Trophoblast cell (in vitro differentiated cells and primary cell): ENCODE results near the gene ROR1.

Source experiments
- DNase-seq, 2 donors: peaks; one replicate each; pipeline ENCODE4 v3.0.0-alpha.2; 2016
- H2AFZ ChIP-seq: 2 replicates; pipeline ENCODE4 v1.6.1; 2013; ENCODE audit warnings: low read length, moderate library complexity, mild to moderate bottlenecking; ENCODE audit not compliant: insufficient read depth, poor library complexity
- H2AK5ac ChIP-seq: 2 replicates; pipeline ENCODE4 v1.6.1; 2013; ENCODE audit warnings: mild to moderate bottlenecking, low read length
- H2BK120ac ChIP-seq: 2 replicates; pipeline ENCODE4 v1.6.1; 2013; ENCODE audit warnings: low read length, mild to moderate bottlenecking, moderate library complexity; ENCODE audit not compliant: insufficient read depth, poor library complexity
- H2BK12ac ChIP-seq: 2 replicates; pipeline ENCODE4 v1.6.1; 2013; ENCODE audit warnings: mild to moderate bottlenecking, low read length, moderate library complexity
- H2BK5ac ChIP-seq: 2 replicates; pipeline ENCODE4 v1.6.1; 2013; ENCODE audit warnings: low read length, low read depth, moderate library complexity, mild to moderate bottlenecking; ENCODE audit not compliant: poor library complexity
- H3K14ac ChIP-seq: 2 replicates; pipeline ENCODE4 v1.6.1; 2013; ENCODE audit warnings: mild to moderate bottlenecking, low read length
- H3K18ac ChIP-seq: 2 replicates; pipeline ENCODE4 v1.6.1; 2013; ENCODE audit warnings: mild to moderate bottlenecking, low read length
- H3K23ac ChIP-seq: 2 replicates; pipeline ENCODE4 v1.6.1; 2013; ENCODE audit warnings: low read length
- H3K27ac ChIP-seq: 2 replicates; pipeline ENCODE4 v1.5.1; 2013; ENCODE audit warnings: low read depth, mild to moderate bottlenecking, inconsistent platforms, low read length, moderate library complexity
- H3K27me3 ChIP-seq: 2 replicates; pipeline ENCODE4 v1.6.1; 2013; ENCODE audit warnings: inconsistent platforms, mild to moderate bottlenecking, low read length, moderate library complexity; ENCODE audit not compliant: insufficient read depth
- H3K36me3 ChIP-seq, 2 experiments: 1 replicate in 1 of 2; 2 replicates in 1 of 2; pipeline ENCODE4 v1.6.1; 2013; ENCODE audit warnings: low read length in 2 of 2, mild to moderate bottlenecking in 2 of 2, moderate library complexity in 1 of 2; ENCODE audit not compliant: insufficient read depth in 2 of 2, control insufficient read depth in 1 of 2
- H3K4ac ChIP-seq: 2 replicates; pipeline ENCODE4 v1.6.1; 2013; ENCODE audit warnings: low read depth, mild to moderate bottlenecking, low read length, moderate library complexity
- H3K4me1 ChIP-seq, 2 experiments: 1 replicate in 1 of 2; 2 replicates in 1 of 2; pipeline ENCODE4 v1.6.1; 2013; ENCODE audit warnings: low read length in 2 of 2, mild to moderate bottlenecking in 2 of 2, moderate library complexity in 1 of 2; ENCODE audit not compliant: insufficient read depth in 2 of 2, control insufficient read depth in 1 of 2
- H3K4me2 ChIP-seq: 2 replicates; pipeline ENCODE4 v1.6.1; 2013; ENCODE audit warnings: inconsistent platforms, mild to moderate bottlenecking, low read length, moderate library complexity
- H3K4me3 ChIP-seq: 2 replicates; pipeline ENCODE4 v1.5.1; 2013; ENCODE audit warnings: mild to moderate bottlenecking, low read depth, low read length, inconsistent platforms
- H3K79me1 ChIP-seq: one replicate; pipeline ENCODE4 v1.6.1; 2013; ENCODE audit warnings: low read length
- H3K79me2 ChIP-seq: 2 replicates; pipeline ENCODE4 v1.6.1; 2013; ENCODE audit warnings: low read length, mild to moderate bottlenecking; ENCODE audit not compliant: control insufficient read depth, insufficient read depth, poor library complexity
- H3K9ac ChIP-seq: 2 replicates; pipeline ENCODE4 v1.6.1; 2013; ENCODE audit warnings: mild to moderate bottlenecking, low read length
- H3K9me3 ChIP-seq: 2 replicates; pipeline ENCODE4 v1.6.1; 2013; ENCODE audit warnings: low read depth, mild to moderate bottlenecking, control low read depth, inconsistent platforms, low read length; ENCODE audit not compliant: insufficient read depth
- H4K12ac ChIP-seq: 2 replicates; pipeline ENCODE4 v1.6.1; 2013; ENCODE audit warnings: low read depth, mild to moderate bottlenecking, low read length, moderate library complexity
- H4K8ac ChIP-seq: 2 replicates; pipeline ENCODE4 v1.6.1; 2013; ENCODE audit warnings: low read depth, mild to moderate bottlenecking, low read length, moderate library complexity
- H4K91ac ChIP-seq: one replicate; pipeline ENCODE4 v1.6.1; 2013; ENCODE audit warnings: low read depth, mild to moderate bottlenecking, low read length, moderate library complexity
- WGBS: extraction: QIAGEN DNeasy Blood & Tissue Kit; methylation state at CpG from one replicate; pipeline ENCODE4 v1.1.7; 2013; ENCODE audit warnings: missing lambda C conversion rate; ENCODE audit not compliant: insufficient read length, insufficient coverage; ENCODE audit errors: extremely low coverage; 5-methylcytosine and 5-hydroxymethylcytosine counted together

Gene ROR1

DNA sequence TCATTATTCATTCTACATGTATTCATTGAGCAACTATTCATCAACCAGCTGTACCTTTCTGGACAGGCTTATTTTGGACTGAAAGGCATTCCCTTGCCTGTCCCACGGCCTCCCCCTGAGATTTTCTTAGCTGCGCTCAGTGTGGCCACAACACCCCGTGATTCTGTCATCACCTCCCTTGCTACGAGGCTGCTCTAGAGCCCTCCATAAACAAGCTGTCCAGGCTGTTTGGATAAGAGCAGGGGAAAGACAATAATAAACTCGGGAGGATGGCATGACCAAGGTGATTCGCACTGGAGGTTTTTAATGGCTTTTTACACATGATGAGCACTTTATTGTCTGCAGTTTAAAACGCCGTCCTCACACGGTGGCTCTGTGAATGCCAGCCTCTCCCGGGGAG lies 139.7 kb downstream of the ROR1 start:
- Histone ChIP-seq H4K91ac (peak overlapping the region; percentile 42), H3K79me1 (peaks cover 14% of the 10 kb centered on the region), H3K9ac (no peak overlapping the region), H3K14ac (no peak overlapping the region), H3K36me3 (no peaks in the 10 kb centered on the region), H4K8ac (no peak overlapping the region), H2AFZ (no peak overlapping the region), H3K23ac (no peak overlapping the region), H3K27me3 (no peaks in the 10 kb centered on the region), H3K9me3 (no peaks in the 10 kb centered on the region), H3K18ac (peak overlapping the region; percentile 67), H4K12ac (no peak overlapping the region), H3K4me1 (peaks cover 16 to 18% of the 10 kb centered on the region in 2 experiments), H3K4me3 (no peak overlapping the region), H3K4me2 (no peak overlapping the region), H3K4ac (peak overlapping the region; percentile 35), H3K79me2 (peaks cover 3% of the 10 kb centered on the region), H2BK120ac (no peak overlapping the region), H2BK5ac (no peak overlapping the region), H2BK12ac (peak overlapping the region; percentile 32), H3K27ac (no peak overlapping the region), H2AK5ac (peak overlapping the region; percentile 53)
- WGBS: no CpG with 5 or more reads among the region's 10 CpGs
- no peak for DNase-seq

DNA sequence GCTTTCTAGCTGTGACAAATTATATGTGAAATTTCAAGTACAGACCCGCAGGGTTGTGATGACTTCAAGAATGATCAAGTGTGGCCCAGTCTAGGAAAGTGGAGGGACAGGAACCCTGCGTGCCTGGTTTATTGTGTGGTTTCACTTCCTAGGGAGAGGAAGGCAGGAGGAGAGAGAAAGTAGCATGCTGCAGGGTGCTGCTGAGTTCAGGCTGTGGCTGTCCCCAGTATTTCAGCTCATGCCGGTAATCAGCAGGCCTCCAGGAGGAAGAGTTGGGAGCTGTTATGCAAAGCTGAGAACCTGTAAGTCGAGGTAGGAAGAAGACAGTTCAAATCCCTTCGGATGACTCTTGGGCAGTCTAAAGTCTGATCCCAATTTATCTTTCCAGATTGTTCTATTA lies 140.4 kb downstream of the ROR1 start:
- H4K91ac ChIP-seq: no peak overlapping the region
- H2BK12ac ChIP-seq: peak overlapping the region; percentile 2
- no peak overlapping the region for H2BK5ac ChIP-seq
- no CpG with 5 or more reads among the region's 5 CpGs for WGBS
- no peak overlapping the region for H3K9ac ChIP-seq
- no peak overlapping the region for H2AK5ac ChIP-seq
- no peak overlapping the region for H4K12ac ChIP-seq
- H3K4me1 ChIP-seq: peaks cover 18 to 20% of the 10 kb centered on the region in 2 experiments
- peaks cover 3% of the 10 kb centered on the region for H3K79me2 ChIP-seq
- DNase-seq: no peak
- H3K27me3 ChIP-seq: no peaks in the 10 kb centered on the region
- no peak overlapping the region for H2AFZ ChIP-seq
- peak overlapping the region; percentile 64 for H3K23ac ChIP-seq
- H3K9me3 ChIP-seq: no peaks in the 10 kb centered on the region
- H3K18ac ChIP-seq: peak overlapping the region; percentile 65
- H3K79me1 ChIP-seq: peaks cover 16% of the 10 kb centered on the region
- H4K8ac ChIP-seq: no peak overlapping the region
- H3K4me2 ChIP-seq: no peak overlapping the region
- no peak overlapping the region for H3K4me3 ChIP-seq
- no peaks in the 10 kb centered on the region for H3K36me3 ChIP-seq
- H3K4ac ChIP-seq: no peak overlapping the region
- no peak overlapping the region for H2BK120ac ChIP-seq
- no peak overlapping the region for H3K14ac ChIP-seq
- no peak overlapping the region for H3K27ac ChIP-seq

DNA sequence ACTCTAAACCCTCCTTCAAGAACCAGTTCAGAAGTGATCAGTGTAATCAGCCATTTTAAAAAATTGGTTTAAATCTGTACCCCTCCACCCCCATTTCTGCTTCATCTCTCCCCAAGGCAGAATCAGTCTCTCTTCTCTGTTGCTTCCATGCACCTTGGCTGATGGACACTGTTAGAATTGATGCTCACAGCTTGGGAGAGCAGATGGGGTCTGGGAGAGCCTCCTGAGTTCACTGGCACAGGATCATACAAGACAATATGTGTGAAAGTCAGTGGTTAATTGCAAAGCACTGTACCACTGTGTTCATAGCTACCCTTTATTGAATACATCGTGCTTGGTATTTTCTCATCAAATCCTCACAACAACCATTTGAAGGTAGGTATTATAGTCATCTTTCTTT lies 140.9 kb downstream of the ROR1 start:
- no peak overlapping the region for H3K4me2 ChIP-seq
- peaks cover 16% of the 10 kb centered on the region for H3K79me1 ChIP-seq
- H3K79me2 ChIP-seq: peaks cover 3% of the 10 kb centered on the region
- no peak overlapping the region for H3K4ac ChIP-seq
- no peaks in the 10 kb centered on the region for H3K27me3 ChIP-seq
- no peaks in the 10 kb centered on the region for H3K36me3 ChIP-seq
- H4K12ac ChIP-seq: no peak overlapping the region
- H3K9ac ChIP-seq: no peak overlapping the region
- H2AFZ ChIP-seq: no peak overlapping the region
- H3K4me3 ChIP-seq: no peak overlapping the region
- H2AK5ac ChIP-seq: no peak overlapping the region
- no peak overlapping the region for H2BK12ac ChIP-seq
- no peak overlapping the region for H3K27ac ChIP-seq
- H3K9me3 ChIP-seq: no peaks in the 10 kb centered on the region
- no CpG with 5 or more reads among the region's 1 CpG for WGBS
- no peak overlapping the region for H4K8ac ChIP-seq
- H3K14ac ChIP-seq: no peak overlapping the region
- no peak for DNase-seq
- no peak overlapping the region for H3K23ac ChIP-seq
- no peak overlapping the region for H2BK5ac ChIP-seq
- no peak overlapping the region for H4K91ac ChIP-seq
- no peak overlapping the region for H2BK120ac ChIP-seq
- no peak overlapping the region for H3K18ac ChIP-seq
- H3K4me1 ChIP-seq: peaks cover 18 to 20% of the 10 kb centered on the region in 2 experiments

DNA sequence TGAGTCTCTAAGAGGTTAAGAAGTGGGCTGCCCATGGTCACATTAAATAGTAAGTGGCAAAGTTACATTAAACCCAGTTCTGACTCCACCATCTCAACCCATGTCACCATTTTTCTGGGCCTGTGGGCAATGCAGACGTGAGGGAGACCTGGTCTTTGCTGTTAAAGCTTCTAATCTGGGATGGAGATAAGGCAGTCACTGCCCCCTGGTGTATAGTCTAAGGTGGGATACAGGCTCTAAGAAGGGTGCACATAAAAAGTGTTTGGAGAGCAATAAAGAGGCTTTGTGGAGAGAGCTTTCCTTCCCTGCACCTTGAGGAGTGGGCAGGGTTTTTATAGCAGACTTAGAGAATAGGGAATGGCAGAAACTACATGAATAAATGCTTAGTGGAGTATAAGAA lies 141.3 kb downstream of the ROR1 start:
- no peak overlapping the region for H3K9ac ChIP-seq
- no peak overlapping the region for H3K4me3 ChIP-seq
- no peaks in the 10 kb centered on the region for H3K36me3 ChIP-seq
- H3K27ac ChIP-seq: no peak overlapping the region
- no peaks in the 10 kb centered on the region for H3K27me3 ChIP-seq
- H3K4ac ChIP-seq: no peak overlapping the region
- H2AK5ac ChIP-seq: no peak overlapping the region
- no peaks in the 10 kb centered on the region for H3K9me3 ChIP-seq
- H2BK120ac ChIP-seq: no peak overlapping the region
- no peak overlapping the region for H2AFZ ChIP-seq
- peaks cover 16% of the 10 kb centered on the region for H3K79me1 ChIP-seq
- H4K91ac ChIP-seq: no peak overlapping the region
- H3K18ac ChIP-seq: no peak overlapping the region
- H2BK12ac ChIP-seq: no peak overlapping the region
- H3K4me1 ChIP-seq: peaks cover 18 to 20% of the 10 kb centered on the region in 2 experiments
- no CpG with 5 or more reads among the region's 1 CpG for WGBS
- no peak overlapping the region for H3K23ac ChIP-seq
- H3K79me2 ChIP-seq: peaks cover 3% of the 10 kb centered on the region
- no peak for DNase-seq
- H4K8ac ChIP-seq: no peak overlapping the region
- no peak overlapping the region for H4K12ac ChIP-seq
- no peak overlapping the region for H2BK5ac ChIP-seq
- H3K4me2 ChIP-seq: no peak overlapping the region
- no peak overlapping the region for H3K14ac ChIP-seq
